Measurements from ENCODE around the gene LBP.

Gene LBP

GRCh38 chr20:38346247-38346651 lies at the start of gene LBP:
LBP (plus strand) TSS chr20:38346482; CDS start chr20:38346517, 35 bp downstream.
- no peak for DNase-seq (ENCODE audit: low read depth)
- TF ChIP-seq CTCF (IDR thresholded peaks at IDR 0.05; ENCODE audit: control insufficient read depth, insufficient read depth, low read depth, low read length, missing control alignments), result no peak
- no peak within 1 kb of the TSS for H3K4me3 ChIP-seq (ENCODE audit: control insufficient read depth, low read depth, low read length)

GRCh38 chr20:38297916-38298674 lies 48.2 kb upstream of the LBP start:
- DNase-seq (ENCODE audit: low read depth), result no peak
- no peak overlapping the region for H3K4me3 ChIP-seq (ENCODE audit: control insufficient read depth, low read depth, low read length)
- TF ChIP-seq CTCF (IDR thresholded peaks at IDR 0.05; ENCODE audit: control insufficient read depth, insufficient read depth, low read depth, low read length, missing control alignments), result no peak

GRCh38 chr20:38298768-38299288 lies 47.5 kb upstream of the LBP start:
- H3K4me3 ChIP-seq (ENCODE audit: control insufficient read depth, low read depth, low read length), result no peak overlapping the region
- no peak for TF ChIP-seq CTCF (IDR thresholded peaks at IDR 0.05; ENCODE audit: control insufficient read depth, insufficient read depth, low read depth, low read length, missing control alignments)
- no peak for DNase-seq (ENCODE audit: low read depth)

- TF ChIP-seq CTCF (IDR thresholded peaks at IDR 0.05; ENCODE audit: control insufficient read depth, insufficient read depth, low read depth, low read length, missing control alignments), result no peak
- no peak overlapping the region for H3K4me3 ChIP-seq (ENCODE audit: control insufficient read depth, low read depth, low read length)
- DNase-seq (ENCODE audit: low read depth), result no peak
Measured at GRCh38 chr20:38299963-38300362, 46.3 kb upstream of the LBP start.

- H3K4me3 ChIP-seq (ENCODE audit: control insufficient read depth, low read depth, low read length), result no peak overlapping the region
- TF ChIP-seq CTCF (IDR thresholded peaks at IDR 0.05; ENCODE audit: control insufficient read depth, insufficient read depth, low read depth, low read length, missing control alignments), result no peak
- DNase-seq (ENCODE audit: low read depth), result no peak
Measured at GRCh38 chr20:38300438-38300837, 45.8 kb upstream of the LBP start.

DNA sequence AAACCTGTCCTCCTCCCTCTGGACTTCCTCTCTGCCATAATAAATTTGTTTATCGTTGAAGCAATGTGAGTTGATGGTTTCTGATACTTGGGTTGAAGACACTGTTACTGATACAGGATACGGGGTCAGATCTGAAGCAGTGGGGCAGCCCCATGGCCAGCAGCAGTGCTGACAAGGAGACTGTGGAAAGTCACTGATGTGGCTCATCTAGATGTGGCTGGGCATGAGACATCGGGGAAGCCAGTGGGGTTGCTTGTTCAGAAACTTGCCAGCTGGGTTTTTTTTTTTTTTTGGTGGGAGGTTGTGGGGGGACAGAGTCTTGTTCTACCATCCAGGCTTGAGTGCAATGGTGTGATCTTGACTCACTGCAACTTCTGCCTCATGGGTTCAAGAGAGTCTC lies 45.0 kb upstream of the LBP start:
- no peak for DNase-seq (ENCODE audit: low read depth)
- no peak overlapping the region for H3K4me3 ChIP-seq (ENCODE audit: control insufficient read depth, low read depth, low read length)
- no peak for TF ChIP-seq CTCF (IDR thresholded peaks at IDR 0.05; ENCODE audit: control insufficient read depth, insufficient read depth, low read depth, low read length, missing control alignments)
